HG02642 (cell line): ENCODE data around the gene LRRC1.

Source experiments
- ATAC-seq: cut with Tn5 transposase; IDR thresholded peaks from one replicate; pipeline ENCODE4 v1.9.1; 2021; ENCODE audit warnings: mild to moderate bottlenecking; ENCODE audit not compliant: unreplicated experiment, poor library complexity

Gene LRRC1

GRCh38 chr6:53874964-53875363 lies 80.2 kb downstream of the LRRC1 start:
- no peak for ATAC-seq

- ATAC-seq, result no peak
Measured at GRCh38 chr6:53877151-53877550, 82.3 kb downstream of the LRRC1 start.

- ATAC-seq, result no peak
Measured at GRCh38 chr6:53878808-53879207, 84.0 kb downstream of the LRRC1 start.

- no peak for ATAC-seq
Measured at GRCh38 chr6:53879608-53880007, 84.8 kb downstream of the LRRC1 start.

- no peak for ATAC-seq
Measured at GRCh38 chr6:53887316-53887715, 92.5 kb downstream of the LRRC1 start.

GRCh38 chr6:53888931-53889330 lies 94.1 kb downstream of the LRRC1 start:
- ATAC-seq, result no peak

GRCh38 chr6:53889365-53889764 lies 94.6 kb downstream of the LRRC1 start:
- no peak for ATAC-seq

GRCh38 chr6:53892707-53893106 lies 97.9 kb downstream of the LRRC1 start:
- ATAC-seq, result peak; percentile 77

GRCh38 chr6:53894091-53894490 lies 99.3 kb downstream of the LRRC1 start:
- ATAC-seq, result peak; percentile 71

GRCh38 chr6:53896196-53896595 lies 101.4 kb downstream of the LRRC1 start:
- ATAC-seq, result no peak

GRCh38 chr6:53898026-53898795 lies 103.4 kb downstream of the LRRC1 start:
- ATAC-seq, result no peak

GRCh38 chr6:53899512-53899911 lies 104.7 kb downstream of the LRRC1 start:
- no peak for ATAC-seq

- ATAC-seq, result no peak
Measured at GRCh38 chr6:53903357-53903756, 108.6 kb downstream of the LRRC1 start.

- no peak for ATAC-seq
Measured at GRCh38 chr6:53906103-53906502, 111.3 kb downstream of the LRRC1 start.

- no peak for ATAC-seq
Measured at GRCh38 chr6:53906842-53907241, 112.0 kb downstream of the LRRC1 start.

GRCh38 chr6:53910834-53911233 lies 116.0 kb downstream of the LRRC1 start:
- no peak for ATAC-seq

GRCh38 chr6:53912661-53913060 lies 117.9 kb downstream of the LRRC1 start:
- no peak for ATAC-seq

- ATAC-seq, result no peak
Measured at GRCh38 chr6:53913286-53913685, 118.5 kb downstream of the LRRC1 start.

GRCh38 chr6:53915026-53915691 lies 120.4 kb downstream of the LRRC1 start:
- no peak for ATAC-seq

GRCh38 chr6:53916804-53917463 lies 122.1 kb downstream of the LRRC1 start:
- peak; percentile 48 for ATAC-seq

GRCh38 chr6:53917464-53917842 lies 122.6 kb downstream of the LRRC1 start:
- ATAC-seq, result peak; percentile 61
